K562 (cell line): ENCODE data around the gene SIK3. TPM values are rescaled to one million over a fixed set of nuclear protein-coding genes. Genes with fewer than 3 reads are reported as not detected.
A peak's percentile ranks its signal among the peaks of the same experiment; 100 is the strongest.

ENCODE experiments used
- ATAC-seq: fragments of 200-7000 bp; cut with Tn5 transposase; 3 replicates; pipeline ENCODE4 v1.9.1; 2020; ENCODE audit warnings: moderate library complexity
- BruUV-seq: library from RNA; stranded (reverse); fragments of 400-500 nt; replicated peaks from 2 replicates; lab custom pipeline; 2021; lab: Mats Ljungman, UMichigan
- CTCF ChIA-PET: fragments of 300-600 bp; formaldehyde crosslinking; extraction: SDS; loops from one replicate; lab custom pipeline; 2021; ENCODE audit warnings: low intra/inter-chr PET ratio; lab: Yijun Ruan, JAX
- POLR2A ChIA-PET: fragments of 300-600, 350-650 bp; sonication (Branson Sonifier 250); formaldehyde crosslinking; extraction: SDS; loops from one replicate; lab custom pipeline; 2021; ENCODE audit warnings: antibody characterized with exemption, inconsistent platforms; lab: Yijun Ruan, JAX
- DNase-seq, 4 experiments: peaks; one replicate each; pipeline versions ENCODE4 v3.0.0 to v3.0.0-alpha.2; 2011 to 2018; ENCODE audit warnings: low spot score in 3 of 4, mixed read lengths in 3 of 4; ENCODE audit errors: extremely low read depth in 1 of 4
- FAIRE-seq: peaks from 2 replicates; lab custom pipeline; 2011; peaks lifted over from hg19 to GRCh38; lab: Jason Lieb, UNC
- H2AFZ ChIP-seq: 2 replicates; pipeline ENCODE4 v1.6.0; 2011; ENCODE audit warnings: low read depth, low read length, control low read depth, inconsistent platforms
- H3K27ac ChIP-seq: fragments of 200-600 bp; 3 replicates; pipeline ENCODE4 v1.8.0; 2011; ENCODE audit warnings: low read depth, mild to moderate bottlenecking, control low read depth, inconsistent platforms, low read length, moderate library complexity, mixed read lengths; ENCODE audit errors: extremely low read depth
- H3K27me3 ChIP-seq, 2 experiments: fragments of 300-600 bp in 1 of 2; 2 replicates in 1 of 2; 3 replicates in 1 of 2; pipeline versions ENCODE4 v1.6.0 to v1.8.0; 2011; ENCODE audit warnings: inconsistent platforms in 2 of 2, low read length in 2 of 2, mild to moderate bottlenecking in 1 of 2, mixed read lengths in 1 of 2, moderate library complexity in 1 of 2; ENCODE audit not compliant: control insufficient read depth in 2 of 2, insufficient read depth in 2 of 2
- H3K36me3 ChIP-seq: fragments of 300-600 bp; 3 replicates; pipeline ENCODE4 v1.8.0; 2011; ENCODE audit warnings: mild to moderate bottlenecking, low read length, inconsistent platforms; ENCODE audit not compliant: control insufficient read depth, insufficient read depth
- H3K4me1 ChIP-seq, 2 experiments: fragments of 200-600 bp in 1 of 2; replicated peaks in 1 of 2; 2 replicates in 1 of 2; 3 replicates in 1 of 2; pipeline versions ENCODE4 v1.5.1 to v1.8.0; 2011; ENCODE audit warnings: inconsistent platforms in 2 of 2, low read length in 2 of 2, mild to moderate bottlenecking in 1 of 2, mixed read lengths in 1 of 2, moderate library complexity in 1 of 2; ENCODE audit not compliant: control insufficient read depth in 2 of 2, insufficient read depth in 2 of 2
- H3K4me2 ChIP-seq: 2 replicates; pipeline ENCODE4 v1.6.1; 2011; ENCODE audit warnings: low read length, control low read depth, inconsistent platforms, mixed read lengths; ENCODE audit not compliant: insufficient read depth
- H3K4me3 ChIP-seq: fragments of 200-600 bp; sonication (generic), shearing (Covaris generic); 2 replicates; pipeline ENCODE4 v1.5.1; 2016; ENCODE audit warnings: control low read depth, inconsistent platforms
- H3K79me2 ChIP-seq: fragments of 200-600 bp; 3 replicates; pipeline ENCODE4 v1.8.0; 2011; ENCODE audit warnings: low read length, inconsistent platforms; ENCODE audit not compliant: control insufficient read depth, insufficient read depth
- H3K9ac ChIP-seq, 2 experiments: 2 replicates each; pipeline versions ENCODE4 v1.6.0 to v1.6.1; 2011; ENCODE audit warnings: low read depth in 2 of 2, low read length in 2 of 2, control low read depth in 1 of 2, inconsistent platforms in 1 of 2, mild to moderate bottlenecking in 1 of 2, mixed read lengths in 1 of 2; ENCODE audit not compliant: insufficient read depth in 1 of 2
- H3K9me1 ChIP-seq: one replicate; pipeline ENCODE4 v1.6.0; 2011; ENCODE audit warnings: inconsistent platforms, mild to moderate bottlenecking, low read length, moderate library complexity; ENCODE audit not compliant: control insufficient read depth, insufficient read depth
- H3K9me3 ChIP-seq: replicated peaks from 2 replicates; pipeline ENCODE4 v1.5.1; 2011; ENCODE audit warnings: low read depth, low read length, inconsistent platforms; ENCODE audit not compliant: control insufficient read depth, insufficient read depth
- H4K20me1 ChIP-seq: replicated peaks from 2 replicates; pipeline ENCODE4 v1.6.1; 2011; ENCODE audit warnings: low read length, inconsistent platforms, mixed read lengths; ENCODE audit not compliant: control insufficient read depth, insufficient read depth
- MTF1 ChIP-seq: fragments of 250-450 bp; sonication (Bioruptor Pico); IDR thresholded peaks from 2 replicates; pipeline ENCODE4 v1.9.0; 2021; ENCODE audit warnings: moderate library complexity, mild to moderate bottlenecking, inconsistent platforms, borderline replicate concordance
- NFRKB ChIP-seq: fragments of 450-650 bp; IDR thresholded peaks from 2 replicates; pipeline ENCODE4 v1.6.1; 2016; ENCODE audit warnings: low read depth
- ZNF239 ChIP-seq: fragments of 250-450 bp; sonication (Bioruptor Pico); IDR thresholded peaks from 2 replicates; pipeline ENCODE4 v1.4.0; 2020; ENCODE audit warnings: mild to moderate bottlenecking
- WGBS: fragments of 100-300 bp; shearing (Covaris generic); methylation state at CpG from one replicate; pipeline ENCODE4 v1.1.6; 2016; ENCODE audit warnings: low coverage, mixed read lengths; ENCODE audit not compliant: insufficient coverage; ENCODE audit errors: missing lambda C conversion rate; 5-methylcytosine and 5-hydroxymethylcytosine counted together
- in situ Hi-C: fragments of 300-500 bp; cut with MboI; formaldehyde crosslinking; loops from 4 replicates; pipeline ENCODE4 v1.15.0; 2018; ENCODE audit warnings: inconsistent platforms, mixed read lengths
- intact Hi-C: fragments of 100-400 bp; cut with micrococcal nuclease; formaldehyde crosslinking; loops from 2 replicates; pipeline ENCODE4 v1.14.2; 2022
- polyA plus RNA-seq, 8 experiments: library from polyadenylated mRNA; depleted of rRNA in 4 of 8; stranded (reverse) in 5 of 8; unstranded in 3 of 8; fragments of >200 nt; fragmentation: Nextera tagmentation in 2 of 8; fragmentation: Illumina TruSeq in 1 of 8; extraction: Ambion mirVana in 2 of 8; extraction: Trizol in 1 of 8; gene quantifications; 2 replicates each; pipeline versions ENCODE4 v1.2.1 to v1.2.3, GENCODE V29; 2011 to 2014; ENCODE audit warnings: inconsistent platforms in 1 of 8, missing spikeins in 1 of 8
- total RNA-seq, 7 experiments: library from RNA; depleted of rRNA in 6 of 7; stranded (reverse); fragments of >200 nt in 6 of 7; fragmentation: Illumina TruSeq in 2 of 7; extraction: Trizol in 2 of 7; gene quantifications; 2 replicates each; pipeline versions ENCODE4 v1.2.1 to v1.2.3, GENCODE V29; 2011 to 2021; ENCODE audit warnings: low replicate concordance in 1 of 7
- TF ChIP-seq, protein P1 (sequence below): sonication (generic); formaldehyde crosslinking; IDR thresholded peaks from 2 replicates; pipeline ENCODE4 v1.8.0; 2022; ENCODE audit warnings: mild to moderate bottlenecking, missing genetic modification reagents
- TF ChIP-seq, protein P2 (sequence below): fragments of 450-650 bp; IDR thresholded peaks from 2 replicates; pipeline ENCODE4 v1.6.1; 2017; ENCODE audit warnings: antibody characterized with exemption
- TF ChIP-seq, protein P3 (sequence below): fragments of 450-650 bp; conservative IDR thresholded peaks from 2 replicates; pipeline ENCODE4 v1.6.1; 2016; ENCODE audit warnings: missing genetic modification characterization, low read depth, mild to moderate bottlenecking, control low read depth, missing compliant biosample characterization

Gene SIK3
- total and polyA plus RNA-seq, 9 of the 15 experiments (the other 6 are each of a cell fraction or from before 2014, with no cell fraction given): 1.6 to 21.6 (median 8.0) TPM

DNA sequence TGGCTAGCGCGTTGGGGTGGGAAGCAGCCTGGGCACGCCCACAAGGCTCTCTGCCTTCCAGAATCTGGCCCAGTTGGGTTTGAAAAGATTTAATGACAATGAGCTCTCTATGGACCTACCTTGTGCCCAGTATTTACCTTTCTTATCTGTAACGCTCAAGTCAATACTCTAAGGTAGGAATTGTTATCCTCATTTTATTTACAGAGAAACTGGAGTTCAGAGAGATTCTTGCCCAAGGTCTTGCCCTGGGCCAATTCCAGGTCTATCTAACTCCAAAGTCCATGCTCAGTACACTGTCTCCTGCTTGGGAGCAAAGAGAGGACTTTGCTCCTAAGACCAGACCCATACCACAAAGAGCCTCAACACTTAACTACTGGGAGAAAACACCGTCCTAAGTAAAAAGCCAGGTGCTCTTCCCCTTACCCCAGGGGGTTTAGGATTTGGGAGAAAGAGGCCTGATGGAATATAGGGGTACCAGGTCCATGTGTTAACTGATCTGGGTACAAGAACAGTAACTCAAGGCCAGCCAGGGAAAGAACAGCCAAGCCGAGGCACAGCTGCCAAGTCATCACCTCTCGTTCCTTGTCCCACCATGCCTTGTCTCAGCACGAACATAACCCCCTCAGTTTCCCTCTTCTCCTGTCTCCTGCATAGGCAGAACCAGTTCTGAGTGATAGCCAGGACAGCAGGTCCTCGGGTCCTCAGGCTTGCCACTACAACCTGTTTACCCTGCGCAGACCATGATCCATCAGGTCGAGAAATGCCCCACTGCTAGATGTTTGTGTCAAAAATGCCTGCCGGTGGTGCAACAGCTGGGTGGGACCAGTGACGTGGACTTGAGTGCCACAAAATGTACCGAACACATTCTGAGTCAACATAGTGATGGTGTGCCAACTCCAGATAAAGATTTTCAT, 289.7 kb downstream of the SIK3 start (continued):
- TF ChIP-seq, protein P1, sequence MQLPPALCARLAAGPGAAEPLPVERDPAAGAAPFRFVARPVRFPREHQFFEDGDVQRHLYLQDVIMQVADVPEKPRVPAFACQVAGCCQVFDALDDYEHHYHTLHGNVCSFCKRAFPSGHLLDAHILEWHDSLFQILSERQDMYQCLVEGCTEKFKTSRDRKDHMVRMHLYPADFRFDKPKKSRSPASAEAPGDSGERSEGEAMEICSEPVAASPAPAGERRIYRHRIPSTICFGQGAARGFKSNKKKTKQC (CRISPR knock-in tag): no peak
- TF ChIP-seq NFRKB: no peak
- no peak for TF ChIP-seq MTF1 (CRISPR knock-in tag)
- TF ChIP-seq, all 486 proteins: peak for 0

DNA sequence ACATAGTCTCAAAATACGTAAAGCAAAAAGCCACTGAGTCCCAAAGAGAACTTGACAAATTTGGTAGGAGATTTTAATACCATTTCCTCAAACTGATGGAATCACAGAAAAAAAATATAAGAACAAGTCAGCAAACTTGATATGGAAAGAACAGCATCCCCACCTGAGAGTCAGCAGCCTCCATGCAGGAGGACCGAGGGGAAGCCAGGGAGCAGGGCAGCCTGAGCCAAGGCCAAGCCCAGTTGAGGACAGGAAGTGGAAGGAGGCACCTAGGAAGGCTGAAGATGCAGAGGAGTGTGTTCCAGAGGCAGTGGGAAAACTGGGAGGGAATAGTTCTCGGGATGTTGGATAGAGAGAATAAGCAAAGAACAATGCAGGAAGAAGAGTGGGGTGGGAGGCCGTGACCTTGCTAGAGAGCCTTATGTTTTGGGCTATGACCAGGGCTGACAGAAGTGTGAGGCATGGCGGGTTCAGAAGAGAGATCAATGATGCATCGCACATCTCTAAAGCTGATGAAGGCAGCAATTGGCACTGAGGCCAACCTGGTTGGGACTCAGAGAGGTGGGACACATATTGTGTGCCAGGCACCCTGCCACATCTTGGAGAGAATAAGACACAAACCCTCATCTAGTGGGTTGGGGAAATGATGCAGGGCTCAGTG, 290.5 kb downstream of the SIK3 start:
- H3K4me2 ChIP-seq: no peak overlapping the region
- no peaks in the 10 kb centered on the region for H3K36me3 ChIP-seq
- H3K4me3 ChIP-seq: no peak overlapping the region
- DNase-seq (no peak), FAIRE-seq (no peak), ATAC-seq (no peak; the same call in 2 of the 3 replicates)
- no peaks in the 10 kb centered on the region for H3K79me2 ChIP-seq
- no peak overlapping the region for H3K9ac ChIP-seq
- WGBS: 16% methylated on average over 6 of the region's 6 CpGs
- POLR2A ChIA-PET: no interaction called here
- H2AFZ ChIP-seq: no peak overlapping the region
- H3K9me1 ChIP-seq: no peaks in the 10 kb centered on the region
- intact Hi-C loops (no loop called here), in situ Hi-C loops (no loop called here)
- peaks cover 4 to 14% of the 10 kb centered on the region in 2 experiments; a peak in 4 of 5 replicates for H3K27me3 ChIP-seq
- H3K9me3 ChIP-seq: no peaks in the 10 kb centered on the region
- no peak overlapping the region for H3K27ac ChIP-seq
- CTCF ChIA-PET: no interaction called here
- TF ChIP-seq, protein P2, sequence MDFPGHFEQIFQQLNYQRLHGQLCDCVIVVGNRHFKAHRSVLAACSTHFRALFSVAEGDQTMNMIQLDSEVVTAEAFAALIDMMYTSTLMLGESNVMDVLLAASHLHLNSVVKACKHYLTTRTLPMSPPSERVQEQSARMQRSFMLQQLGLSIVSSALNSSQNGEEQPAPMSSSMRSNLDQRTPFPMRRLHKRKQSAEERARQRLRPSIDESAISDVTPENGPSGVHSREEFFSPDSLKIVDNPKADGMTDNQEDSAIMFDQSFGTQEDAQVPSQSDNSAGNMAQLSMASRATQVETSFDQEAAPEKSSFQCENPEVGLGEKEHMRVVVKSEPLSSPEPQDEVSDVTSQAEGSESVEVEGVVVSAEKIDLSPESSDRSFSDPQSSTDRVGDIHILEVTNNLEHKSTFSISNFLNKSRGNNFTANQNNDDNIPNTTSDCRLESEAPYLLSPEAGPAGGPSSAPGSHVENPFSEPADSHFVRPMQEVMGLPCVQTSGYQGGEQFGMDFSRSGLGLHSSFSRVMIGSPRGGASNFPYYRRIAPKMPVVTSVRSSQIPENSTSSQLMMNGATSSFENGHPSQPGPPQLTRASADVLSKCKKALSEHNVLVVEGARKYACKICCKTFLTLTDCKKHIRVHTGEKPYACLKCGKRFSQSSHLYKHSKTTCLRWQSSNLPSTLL: peak; percentile 69
- no peak for TF ChIP-seq ZNF239
- TF ChIP-seq, protein P3, sequence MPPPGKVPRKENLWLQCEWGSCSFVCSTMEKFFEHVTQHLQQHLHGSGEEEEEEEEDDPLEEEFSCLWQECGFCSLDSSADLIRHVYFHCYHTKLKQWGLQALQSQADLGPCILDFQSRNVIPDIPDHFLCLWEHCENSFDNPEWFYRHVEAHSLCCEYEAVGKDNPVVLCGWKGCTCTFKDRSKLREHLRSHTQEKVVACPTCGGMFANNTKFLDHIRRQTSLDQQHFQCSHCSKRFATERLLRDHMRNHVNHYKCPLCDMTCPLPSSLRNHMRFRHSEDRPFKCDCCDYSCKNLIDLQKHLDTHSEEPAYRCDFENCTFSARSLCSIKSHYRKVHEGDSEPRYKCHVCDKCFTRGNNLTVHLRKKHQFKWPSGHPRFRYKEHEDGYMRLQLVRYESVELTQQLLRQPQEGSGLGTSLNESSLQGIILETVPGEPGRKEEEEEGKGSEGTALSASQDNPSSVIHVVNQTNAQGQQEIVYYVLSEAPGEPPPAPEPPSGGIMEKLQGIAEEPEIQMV (tag): peak; percentile 87
- H4K20me1 ChIP-seq: no peaks in the 10 kb centered on the region; the same call in 1 of the 2 replicates
- no TSS peak for BruUV-seq
- H3K4me1 ChIP-seq: no peaks in the 10 kb centered on the region; a peak in 1 of 5 replicates
